GM20000 (cell line): ENCODE measurements around the gene GLDC.

ENCODE experiments used
- DNase-seq: peaks from one replicate; pipeline ENCODE4 v3.0.0; 2012; ENCODE audit warnings: low spot score
- CTCF ChIP-seq: IDR thresholded peaks from 2 replicates; pipeline ENCODE4 v1.5.1; 2012; ENCODE audit warnings: mild to moderate bottlenecking, control low read depth; ENCODE audit errors: extremely low read depth, missing control alignments

Gene GLDC

DNA sequence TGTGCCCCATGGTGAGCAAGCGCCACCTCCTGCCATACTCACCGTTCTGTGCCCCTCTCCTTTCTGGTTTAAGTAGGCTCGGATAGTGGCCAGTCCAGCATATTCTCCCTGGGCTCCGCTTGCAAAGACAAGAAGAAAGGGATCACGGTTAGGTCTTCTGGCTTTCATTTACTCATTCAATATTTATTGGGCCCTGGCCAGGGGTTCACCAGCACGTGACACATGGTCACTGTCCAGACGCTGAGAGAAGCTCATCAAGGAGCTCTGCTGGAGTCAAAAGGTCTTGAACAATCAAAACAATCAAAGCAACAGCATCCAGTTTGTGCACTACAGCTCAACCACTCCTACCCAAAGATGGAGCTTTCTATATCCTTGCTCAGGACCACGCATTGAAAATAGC, 80.2 kb downstream of the GLDC start:
- no peak for DNase-seq
- no peak for TF ChIP-seq CTCF

GRCh38 chr9:6564868-6565267, 80.7 kb downstream of the GLDC start:
- no peak for DNase-seq
- TF ChIP-seq CTCF, result no peak

DNA sequence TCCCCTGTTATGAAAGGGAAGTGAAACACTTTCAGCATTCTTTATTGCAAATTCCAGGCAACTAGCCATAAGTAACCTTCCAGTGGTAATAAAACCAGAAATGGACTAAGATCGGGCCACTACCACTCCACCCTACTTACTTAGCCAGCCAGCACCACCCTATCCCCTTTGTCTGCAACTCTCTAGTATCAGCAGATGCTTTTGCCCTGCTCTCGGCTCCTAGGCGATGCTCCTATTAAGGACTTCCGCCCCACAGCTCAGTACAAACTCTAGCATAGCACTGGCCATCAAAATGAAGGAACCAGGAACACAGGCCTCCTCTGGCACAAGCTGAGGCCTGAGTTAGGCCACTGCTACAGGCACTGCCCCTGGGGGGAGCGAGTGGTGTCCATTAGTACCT, 81.2 kb downstream of the GLDC start:
- no peak for DNase-seq
- no peak for TF ChIP-seq CTCF

GRCh38 chr9:6562871-6563430, 82.6 kb downstream of the GLDC start:
- DNase-seq, result no peak

DNA sequence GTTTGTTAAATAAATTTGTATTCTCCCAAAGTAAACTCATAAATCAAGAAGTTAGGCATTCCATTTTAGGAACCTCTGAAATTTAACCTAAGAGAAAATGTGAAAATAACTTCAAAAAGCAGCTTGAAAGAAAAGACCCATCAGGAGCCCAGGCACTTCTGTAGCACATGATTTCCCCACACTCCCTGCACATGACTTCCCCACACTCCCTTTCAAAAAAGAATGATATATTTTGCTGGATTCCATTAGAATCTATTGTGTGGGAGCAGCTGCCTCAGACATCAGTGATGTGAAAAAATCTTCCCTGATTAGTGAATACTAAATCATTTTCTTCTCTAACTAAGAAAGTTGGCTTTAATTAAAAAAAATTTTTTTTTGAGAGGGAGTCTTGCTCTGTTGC, 83.3 kb downstream of the GLDC start:
- no peak for TF ChIP-seq CTCF
- no peak for DNase-seq

More at GRCh38 chr9:6562871-6563430, 82.6 kb downstream of the GLDC start:
- TF ChIP-seq CTCF, result no peak

DNA sequence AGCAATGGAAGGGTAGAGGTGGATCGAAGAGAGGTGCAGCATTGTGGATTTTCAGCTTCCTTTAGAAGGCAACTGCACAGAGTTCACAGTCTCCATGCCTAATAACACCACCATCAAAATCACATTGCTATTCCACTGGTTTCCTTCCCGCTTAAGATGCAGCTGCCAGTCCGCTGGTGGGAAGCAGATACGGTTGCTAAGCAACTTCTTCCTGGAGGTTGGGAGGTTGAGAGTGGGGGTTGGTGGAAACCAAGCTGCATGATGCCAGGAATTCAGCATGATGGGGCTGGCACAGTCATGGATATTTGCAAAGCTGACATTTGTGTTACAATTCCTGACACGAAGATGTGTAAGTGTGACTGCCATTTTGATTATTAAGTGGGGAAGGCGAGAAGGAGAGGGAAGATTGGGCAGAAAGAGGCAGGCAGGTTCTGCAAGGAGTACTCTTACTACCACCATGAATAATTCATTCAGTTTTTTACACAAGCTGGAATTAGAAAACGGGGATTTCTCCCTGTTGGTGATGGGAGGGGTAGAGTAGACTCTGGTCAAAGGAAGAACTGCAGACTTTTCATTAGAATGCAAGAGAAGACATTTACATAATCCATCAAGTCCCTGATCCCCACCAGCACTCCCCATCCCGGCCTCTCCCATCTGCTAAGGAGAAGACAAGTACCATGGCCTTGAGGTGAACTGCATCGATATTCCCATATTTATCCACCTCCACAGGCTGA, 87.5 kb downstream of the GLDC start:
- TF ChIP-seq CTCF, result no peak

DNA sequence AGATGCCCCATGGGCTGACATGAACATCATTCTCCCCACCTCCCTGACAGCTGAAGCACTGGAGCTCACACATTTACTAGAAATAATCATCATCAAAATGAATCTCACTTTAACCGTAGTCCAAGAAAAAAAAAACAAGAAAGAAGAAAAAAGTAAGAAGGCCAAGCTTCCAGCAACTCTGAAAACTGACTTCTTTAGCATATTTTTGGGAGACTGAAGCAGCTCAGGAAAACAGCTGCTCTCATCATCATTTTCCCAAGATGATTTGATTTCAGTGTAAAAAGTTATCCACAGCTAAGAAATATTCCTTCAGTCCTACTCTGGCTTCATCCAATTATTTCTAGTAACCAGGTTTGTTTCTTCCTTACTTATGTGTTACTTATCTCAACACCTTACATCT, 91.7 kb downstream of the GLDC start:
- TF ChIP-seq CTCF, result no peak
- DNase-seq, result no peak

More for the DNA sequence above, 87.5 kb downstream of the GLDC start:
- DNase-seq, result no peak
